SK-N-DZ (cell line): ENCODE measurements around the gene CTSZ.
A peak's percentile ranks its signal among the peaks of the same experiment; 100 is the strongest.
"Not testable (repeated sequence)": the region's sequence is repeated elsewhere in the genome, so short reads cannot be mapped to it uniquely, and the experiment has no call there.

Experiments
- DNase-seq: peaks from one replicate; pipeline ENCODE4 v3.0.0-alpha.2; 2015; ENCODE audit warnings: low spot score

Gene CTSZ

GRCh38 chr20:58982406-58983114 lies 24.5 kb downstream of the CTSZ start:
- no peak for DNase-seq

- peak; percentile 51 for DNase-seq
Observed at GRCh38 chr20:58981628-58982364, 25.3 kb downstream of the CTSZ start.

GRCh38 chr20:58980711-58981627 lies 26.1 kb downstream of the CTSZ start, which contains the start of gene NELFCD:
NELFCD (plus strand) TSS chr20:58981256; CDS start chr20:58981310, 54 bp downstream.
- peak; percentile 91 for DNase-seq

DNA sequence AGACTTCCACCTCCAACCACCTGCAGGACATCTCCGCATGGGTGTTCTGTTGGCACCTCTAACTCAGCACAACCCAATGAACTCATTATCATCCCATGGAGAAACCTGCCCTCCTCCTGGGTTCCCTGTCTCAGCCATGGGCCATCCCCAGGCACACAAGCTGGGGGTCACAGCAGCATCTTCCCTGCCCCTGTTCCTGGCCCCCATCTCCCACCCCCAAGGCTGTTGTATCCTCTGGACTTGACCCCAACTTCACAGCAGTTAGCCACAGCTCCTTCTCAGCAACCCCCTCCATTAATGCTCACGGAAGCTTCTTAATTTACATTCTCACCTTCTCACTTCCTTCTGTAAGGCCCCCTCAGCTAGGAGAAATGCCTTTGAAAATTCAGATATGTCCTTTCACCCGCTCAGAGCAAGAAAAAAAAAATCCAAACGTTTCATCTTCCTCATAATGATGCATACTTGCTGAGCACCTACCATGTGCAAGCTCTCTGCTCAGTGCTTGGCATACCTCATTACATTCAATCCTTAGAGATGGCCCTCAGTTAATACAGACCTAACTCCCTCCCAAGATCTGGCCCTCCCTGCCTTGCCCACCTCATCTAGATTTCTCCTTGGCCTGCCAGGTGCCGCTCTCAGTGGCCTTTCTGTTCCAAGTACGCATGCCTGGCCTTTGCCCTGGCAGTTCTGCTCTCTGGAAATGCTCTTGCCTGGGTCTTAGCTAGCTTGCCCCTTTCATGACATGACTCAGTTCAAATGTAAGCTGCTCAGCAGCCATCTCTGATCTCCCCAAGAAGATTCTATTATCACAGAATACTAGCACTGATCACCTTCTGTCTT lies 28.5 kb downstream of the CTSZ start:
- no peak for DNase-seq

GRCh38 chr20:58976061-58976730 lies 30.9 kb downstream of the CTSZ start:
- no peak for DNase-seq

GRCh38 chr20:58975353-58975752 lies 31.7 kb downstream of the CTSZ start:
- DNase-seq = no peak

DNA sequence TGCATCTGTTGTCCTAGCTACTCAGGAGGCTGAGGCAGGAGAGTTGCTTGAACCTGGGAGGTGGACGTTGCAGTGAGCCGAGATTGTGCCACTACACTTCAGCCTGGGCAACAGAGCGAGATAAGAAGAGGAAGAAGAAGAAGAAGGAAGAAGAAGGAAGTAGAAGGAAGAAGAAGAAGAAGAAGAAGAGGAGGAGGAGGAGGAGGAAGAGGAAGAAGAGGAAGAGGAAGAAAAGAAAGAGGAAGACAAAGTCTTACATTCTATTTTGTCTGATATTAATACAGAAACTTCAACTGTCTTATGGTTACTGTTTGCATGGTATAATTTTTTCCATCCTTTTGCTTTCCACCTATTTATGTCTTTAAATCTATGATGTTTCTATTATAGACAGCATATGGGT lies 33.2 kb downstream of the CTSZ start:
- DNase-seq = no peak

DNA sequence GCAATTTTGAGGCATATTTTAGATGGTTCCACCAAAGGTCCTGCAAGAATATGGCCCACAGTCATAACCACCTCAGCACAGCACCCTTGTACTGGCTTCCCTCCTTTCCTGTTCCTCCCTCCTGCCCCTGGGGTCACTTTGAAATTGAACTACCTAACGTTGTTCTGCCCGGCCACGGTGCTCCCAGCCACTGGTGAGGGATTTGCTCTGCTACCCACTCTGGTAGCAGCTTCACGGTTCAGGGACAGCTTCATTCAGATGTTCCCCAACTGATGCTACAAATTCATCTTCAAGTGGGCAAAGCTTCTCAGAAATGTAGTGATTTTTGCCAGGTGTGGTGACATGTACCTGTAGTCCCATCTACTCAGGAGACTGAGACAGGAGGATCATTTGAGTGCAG lies 33.9 kb downstream of the CTSZ start:
- no peak for DNase-seq

DNA sequence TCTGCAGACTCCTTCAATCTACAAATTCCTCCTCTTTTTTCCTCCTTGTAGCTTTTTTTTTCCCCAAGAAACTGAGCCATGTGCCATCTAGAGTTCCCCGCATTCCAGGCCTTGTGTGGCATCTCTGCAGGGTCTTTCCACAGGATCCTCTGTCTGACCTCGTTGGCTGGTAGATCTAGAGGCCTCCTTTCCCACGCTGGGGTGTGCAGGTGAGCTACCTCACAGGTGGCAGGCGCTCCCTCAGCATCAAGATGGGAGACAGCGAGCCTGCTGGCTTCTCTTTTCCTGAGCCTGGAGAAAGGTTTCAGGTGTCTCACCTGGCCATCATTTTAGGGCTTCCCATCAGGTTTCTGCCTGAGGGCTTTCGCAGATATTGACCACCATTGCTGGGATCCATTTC lies 35.6 kb downstream of the CTSZ start:
- DNase-seq = no peak

GRCh38 chr20:58970146-58970545 lies 36.9 kb downstream of the CTSZ start:
- DNase-seq = no peak

DNA sequence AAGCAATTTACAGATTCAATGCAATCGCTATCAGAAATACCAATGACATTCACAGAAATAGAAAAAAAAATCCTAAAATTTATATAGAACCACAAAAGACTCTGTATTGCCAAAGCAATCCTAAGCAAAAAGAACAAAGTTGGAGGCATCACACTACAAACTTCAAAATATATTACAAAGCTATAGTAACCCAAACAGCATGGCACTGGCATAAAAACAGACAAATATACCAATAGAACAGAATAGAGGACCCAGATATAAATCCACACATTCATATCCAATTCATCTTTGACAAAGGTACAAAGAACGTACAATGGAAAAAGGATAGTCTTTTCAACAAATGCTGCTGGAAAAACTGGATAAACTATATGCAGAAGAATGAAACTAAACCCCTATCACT lies 37.6 kb downstream of the CTSZ start:
- no peak for DNase-seq

DNA sequence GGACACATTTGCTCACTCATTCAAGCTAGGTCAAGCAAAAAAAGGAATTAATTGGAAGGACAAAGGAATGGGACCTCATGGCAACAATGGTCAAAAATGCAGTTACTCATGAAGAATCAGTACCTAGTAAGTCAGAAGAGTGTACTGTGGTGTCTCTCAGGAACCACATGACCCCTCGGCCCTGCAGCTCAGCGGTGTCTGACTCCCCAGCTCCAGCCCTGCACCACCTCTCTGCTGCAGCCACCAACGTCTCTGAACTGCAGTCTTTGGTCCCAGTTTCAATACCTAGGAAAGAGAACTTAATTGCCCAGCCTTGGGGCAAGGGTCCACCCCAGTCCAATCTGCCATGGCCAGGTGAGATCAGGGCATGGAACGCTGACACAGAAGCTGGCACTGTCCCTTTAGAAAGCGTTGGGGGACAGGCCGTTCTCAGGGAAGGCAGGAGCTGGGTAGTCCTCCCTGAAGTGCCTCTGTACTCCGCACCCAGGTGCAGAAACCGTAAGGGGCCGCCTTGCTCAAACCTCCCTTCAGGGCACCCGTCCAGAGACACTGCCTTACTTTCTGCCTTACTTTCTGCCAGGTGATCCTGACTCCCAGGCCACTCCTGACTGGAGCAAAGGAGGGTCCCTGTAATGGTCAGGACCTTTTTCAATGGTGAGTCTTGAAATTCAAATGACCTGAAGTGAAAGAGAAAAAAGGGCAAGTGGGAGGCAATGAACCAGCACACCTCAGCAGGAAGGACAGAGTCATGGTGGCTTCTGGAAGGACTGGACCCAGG lies 39.2 kb downstream of the CTSZ start:
- DNase-seq = no peak

DNA sequence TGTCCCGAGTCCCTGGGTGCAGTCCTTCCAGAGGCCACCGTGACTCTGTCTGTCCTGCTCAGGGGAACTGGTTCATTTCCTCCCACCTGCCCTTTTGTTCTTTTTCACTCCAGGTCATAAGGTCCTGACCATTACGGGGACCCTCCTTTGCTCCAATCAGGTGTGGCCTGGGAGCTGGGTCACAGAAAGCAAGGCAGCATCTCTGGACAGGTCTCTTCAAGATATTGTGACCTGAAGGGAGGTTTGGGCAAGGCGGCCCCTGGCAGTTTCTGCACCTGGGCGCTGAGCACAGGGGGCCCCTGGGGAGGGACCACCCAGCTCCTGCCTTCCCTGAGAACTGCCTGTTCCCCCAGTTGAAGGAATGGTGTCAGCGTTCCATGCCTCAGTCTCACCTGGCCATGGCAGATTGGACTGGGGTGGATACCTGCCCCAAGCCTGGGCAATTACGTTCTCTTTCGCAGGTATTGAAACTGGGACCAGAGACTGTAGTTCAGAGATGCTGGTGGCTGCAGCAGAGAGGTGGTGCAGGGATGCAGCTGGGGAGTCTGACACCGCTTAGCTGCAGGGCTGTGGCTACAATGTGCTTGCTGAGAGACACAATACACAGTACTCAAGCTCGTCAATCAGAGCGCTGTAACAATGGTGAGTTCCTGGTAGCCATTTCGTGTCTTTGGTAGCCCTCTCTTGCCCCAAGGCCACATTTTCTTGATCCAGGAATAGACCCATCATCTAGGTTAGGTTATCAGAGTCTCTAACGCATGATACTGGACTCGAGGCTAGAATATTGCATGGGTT lies 41.6 kb downstream of the CTSZ start:
- DNase-seq = no peak

DNA sequence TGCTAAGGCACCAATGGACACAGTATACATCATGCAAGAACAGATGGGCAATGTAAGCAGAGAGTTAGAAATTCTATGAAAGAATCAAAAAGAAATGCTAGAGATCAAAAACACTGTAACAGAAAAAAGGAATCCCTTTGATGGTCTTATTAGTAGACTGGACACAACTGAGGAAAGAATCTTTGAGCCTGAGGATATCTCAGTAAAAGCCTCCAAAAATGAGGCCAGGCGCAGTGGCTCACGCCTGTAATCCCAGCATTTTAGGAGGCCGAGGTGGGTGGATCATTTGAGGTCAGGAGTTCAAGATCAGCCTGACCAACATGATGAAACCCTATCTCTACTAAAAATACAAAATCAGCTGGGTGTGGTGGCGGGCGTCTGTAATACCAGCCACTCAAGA lies 43.1 kb downstream of the CTSZ start:
- not testable (repeated sequence) for DNase-seq

DNA sequence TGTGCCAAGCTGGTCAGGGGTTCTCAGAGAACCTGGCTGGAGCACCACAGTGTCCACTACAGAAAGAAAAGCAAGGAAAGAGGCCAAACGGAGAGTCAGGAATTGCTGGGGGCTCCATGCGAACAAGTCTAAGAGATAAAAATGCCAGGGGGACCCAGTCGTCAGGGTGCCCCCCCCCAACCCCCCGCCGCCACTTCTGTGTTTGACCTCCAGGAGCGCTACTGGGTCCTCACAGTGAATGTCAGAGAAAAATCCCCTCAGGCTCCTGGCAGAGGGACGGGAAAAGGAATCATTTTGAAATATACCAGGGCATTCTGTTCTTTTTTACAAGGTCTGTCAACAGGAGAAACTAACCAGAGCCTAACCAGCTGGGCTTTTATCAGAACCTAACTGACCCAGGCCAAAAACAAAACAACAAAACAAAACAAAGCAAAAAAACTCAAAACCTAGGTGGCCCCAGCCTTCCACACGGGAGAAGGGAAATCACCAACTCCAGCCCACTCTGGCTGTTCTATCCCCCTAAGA lies 43.9 kb downstream of the CTSZ start:
- DNase-seq = no peak

GRCh38 chr20:58959652-58960051 lies 47.4 kb downstream of the CTSZ start:
- no peak for DNase-seq

- DNase-seq = no peak
Observed at GRCh38 chr20:58956078-58956477, 51.0 kb downstream of the CTSZ start.

DNA sequence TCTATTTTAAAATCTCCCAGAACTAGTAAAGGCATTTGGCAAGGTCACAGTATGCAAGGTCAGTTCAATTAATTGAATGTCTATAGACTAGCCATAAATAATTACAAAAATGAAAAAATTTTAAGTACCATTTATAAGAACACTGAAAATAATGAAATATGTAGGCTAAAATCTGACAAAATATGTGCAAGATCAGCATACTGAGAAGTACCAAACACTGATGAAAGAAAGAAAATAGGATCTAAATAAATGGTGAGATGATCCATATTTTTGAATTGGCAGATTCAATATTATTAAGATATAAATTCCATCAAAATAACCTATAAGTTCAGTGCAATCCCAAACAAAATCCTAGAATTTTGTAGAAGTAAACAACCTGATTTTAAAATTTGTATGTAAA lies 54.0 kb downstream of the CTSZ start:
- no peak for DNase-seq

- DNase-seq = no peak
Observed at GRCh38 chr20:58950603-58951002, 56.5 kb downstream of the CTSZ start.
